HepG2 (cell line): ENCODE measurements around the gene UBR4. TPM values are rescaled to one million over a fixed set of nuclear protein-coding genes. Genes with fewer than 3 reads are reported as not detected.

ENCODE experiments used
- ATF2 ChIP-seq: sonication (generic); formaldehyde crosslinking; IDR thresholded peaks from 2 replicates; pipeline ENCODE4 v1.4.0; 2020; ENCODE audit warnings: missing genetic modification reagents
- ELF1 ChIP-seq: sonication (generic); formaldehyde crosslinking; IDR thresholded peaks from 2 replicates; pipeline ENCODE4 v1.4.0; 2020; ENCODE audit warnings: missing genetic modification reagents
- MED8 ChIP-seq: sonication (generic); formaldehyde crosslinking; IDR thresholded peaks from 2 replicates; pipeline ENCODE4 v1.8.1; 2023; ENCODE audit warnings: mild to moderate bottlenecking, missing genetic modification reagents; ENCODE audit not compliant: insufficient replicate concordance
- PAXIP1 ChIP-seq: sonication (generic); formaldehyde crosslinking; conservative IDR thresholded peaks from 2 replicates; pipeline ENCODE4 v1.4.0; 2020; ENCODE audit warnings: mild to moderate bottlenecking, missing genetic modification reagents, moderate library complexity
- SMAD3 ChIP-seq: sonication (generic); formaldehyde crosslinking; IDR thresholded peaks from 2 replicates; pipeline ENCODE4 v1.4.0; 2020; ENCODE audit warnings: missing genetic modification reagents
- TAF1 ChIP-seq: sonication (generic); formaldehyde crosslinking; IDR thresholded peaks from 2 replicates; pipeline ENCODE4 v1.4.0; 2020; ENCODE audit warnings: missing genetic modification reagents
- THAP11 ChIP-seq: IDR thresholded peaks from 2 replicates; pipeline ENCODE4 v1.6.1; 2016; ENCODE audit warnings: missing biosample characterization, missing genetic modification reagents
- ZBTB3 ChIP-seq: sonication (generic); formaldehyde crosslinking; IDR thresholded peaks from 2 replicates; pipeline ENCODE4 v1.4.0; 2020; ENCODE audit warnings: low read depth, mild to moderate bottlenecking, moderate library complexity, missing genetic modification reagents, borderline replicate concordance
- ZNF317 ChIP-seq: sonication (generic); formaldehyde crosslinking; IDR thresholded peaks from 2 replicates; pipeline ENCODE4 v1.5.0; 2020; ENCODE audit warnings: mild to moderate bottlenecking, missing genetic modification reagents
- ZNF709 ChIP-seq: sonication (generic); formaldehyde crosslinking; IDR thresholded peaks from 2 replicates; pipeline ENCODE4 v1.5.0; 2020; ENCODE audit warnings: mild to moderate bottlenecking, missing genetic modification reagents
- polyA plus RNA-seq, 8 experiments: library from polyadenylated mRNA; depleted of rRNA in 3 of 8; stranded (reverse) in 7 of 8; unstranded in 1 of 8; fragments of >200 nt; fragmentation: Illumina TruSeq in 4 of 8; extraction: Trizol in 4 of 8; gene quantifications; 2 replicates each; pipeline versions ENCODE4 v1.2.1 to v1.2.3, GENCODE V29; 2011 to 2016; ENCODE audit warnings: low read depth in 4 of 8, missing spikeins in 1 of 8, mixed read lengths in 1 of 8; ENCODE audit not compliant: insufficient read depth in 1 of 8
- total RNA-seq, 5 experiments: library from RNA; depleted of rRNA; stranded (reverse); fragments of >200 nt; fragmentation: Illumina TruSeq; extraction: Trizol; gene quantifications; 2 replicates each; pipeline ENCODE4 v1.2.3, GENCODE V29; 2016; ENCODE audit warnings: low read depth in 1 of 5
- TF ChIP-seq, protein P1 (sequence below): sonication (generic); formaldehyde crosslinking; IDR thresholded peaks from 2 replicates; pipeline ENCODE4 v1.4.0; 2020; ENCODE audit warnings: mild to moderate bottlenecking, missing genetic modification reagents
- TF ChIP-seq, protein P2 (sequence below): sonication (generic); formaldehyde crosslinking; IDR thresholded peaks from 2 replicates; pipeline ENCODE4 v1.4.0; 2020; ENCODE audit warnings: missing genetic modification reagents, borderline replicate concordance
- TF ChIP-seq, protein P3 (sequence below): sonication (generic); formaldehyde crosslinking; IDR thresholded peaks from 2 replicates; pipeline ENCODE4 v1.4.0; 2020; ENCODE audit warnings: missing genetic modification reagents
- TF ChIP-seq, protein P4 (sequence below): IDR thresholded peaks from 2 replicates; pipeline ENCODE4 v1.6.1; 2016; ENCODE audit warnings: missing compliant biosample characterization, missing genetic modification reagents, borderline replicate concordance

UBR4 gene
- total and polyA plus RNA-seq, 2 of the 13 experiments (the other 11 are each of a cell fraction or from before 2014, with no cell fraction given): 59.1 to 106 TPM

DNA sequence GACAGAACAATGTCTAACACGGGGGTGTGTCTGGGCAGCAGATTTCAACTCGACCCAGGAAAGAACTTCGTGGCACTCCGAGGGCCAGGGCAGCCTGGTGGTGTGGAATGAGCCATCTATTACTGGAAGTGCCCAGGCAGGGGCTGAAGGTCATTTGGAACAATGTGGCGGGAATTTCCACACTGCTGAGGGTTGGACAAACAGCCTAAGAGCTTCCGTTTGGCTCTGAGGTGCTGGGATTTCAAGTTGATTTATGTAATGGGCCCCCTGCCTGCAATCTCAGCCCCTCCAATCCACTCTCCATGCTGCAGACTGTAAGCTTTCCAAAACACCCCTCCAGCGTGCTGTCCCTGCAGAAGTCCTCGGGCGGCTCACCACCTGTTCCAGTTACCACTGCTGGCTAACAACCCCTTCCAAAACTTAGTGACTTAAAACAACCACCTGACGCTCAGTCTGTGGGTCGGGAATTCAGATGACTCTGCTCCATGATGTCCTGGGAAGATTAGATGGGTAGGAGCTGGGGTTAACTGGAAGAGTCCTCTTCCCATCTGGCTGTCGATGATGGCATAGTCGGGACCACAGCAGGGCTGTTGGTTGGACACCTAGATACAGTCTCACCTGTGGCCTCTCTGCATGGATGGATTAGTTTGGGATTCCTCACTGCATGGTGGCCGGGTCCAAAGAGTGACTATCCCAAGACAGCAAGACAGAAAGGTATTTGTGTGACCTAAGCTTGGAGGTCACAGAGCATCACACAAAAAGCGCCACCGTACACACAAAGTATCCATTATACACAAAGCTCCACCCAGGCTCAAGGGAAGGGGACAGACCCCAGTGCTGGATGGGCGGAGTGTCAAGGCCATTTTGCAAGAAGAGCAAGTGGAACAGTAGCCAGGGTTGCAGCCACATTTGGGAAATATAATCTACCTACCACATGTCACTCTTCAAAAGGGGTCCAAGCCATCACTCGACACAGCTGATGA, 163.9 kb downstream of the UBR4 start (continued):
- TF ChIP-seq, protein P1, sequence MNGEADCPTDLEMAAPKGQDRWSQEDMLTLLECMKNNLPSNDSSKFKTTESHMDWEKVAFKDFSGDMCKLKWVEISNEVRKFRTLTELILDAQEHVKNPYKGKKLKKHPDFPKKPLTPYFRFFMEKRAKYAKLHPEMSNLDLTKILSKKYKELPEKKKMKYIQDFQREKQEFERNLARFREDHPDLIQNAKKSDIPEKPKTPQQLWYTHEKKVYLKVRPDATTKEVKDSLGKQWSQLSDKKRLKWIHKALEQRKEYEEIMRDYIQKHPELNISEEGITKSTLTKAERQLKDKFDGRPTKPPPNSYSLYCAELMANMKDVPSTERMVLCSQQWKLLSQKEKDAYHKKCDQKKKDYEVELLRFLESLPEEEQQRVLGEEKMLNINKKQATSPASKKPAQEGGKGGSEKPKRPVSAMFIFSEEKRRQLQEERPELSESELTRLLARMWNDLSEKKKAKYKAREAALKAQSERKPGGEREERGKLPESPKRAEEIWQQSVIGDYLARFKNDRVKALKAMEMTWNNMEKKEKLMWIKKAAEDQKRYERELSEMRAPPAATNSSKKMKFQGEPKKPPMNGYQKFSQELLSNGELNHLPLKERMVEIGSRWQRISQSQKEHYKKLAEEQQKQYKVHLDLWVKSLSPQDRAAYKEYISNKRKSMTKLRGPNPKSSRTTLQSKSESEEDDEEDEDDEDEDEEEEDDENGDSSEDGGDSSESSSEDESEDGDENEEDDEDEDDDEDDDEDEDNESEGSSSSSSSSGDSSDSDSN (CRISPR knock-in tag): 0 out of 2 replicates have a peak, but pooled peaks have one; percentile 17
- TF ChIP-seq ATF2 (CRISPR knock-in tag): 0 out of 2 replicates have a peak, but pooled peaks have one; percentile 16
- TF ChIP-seq, protein P2, sequence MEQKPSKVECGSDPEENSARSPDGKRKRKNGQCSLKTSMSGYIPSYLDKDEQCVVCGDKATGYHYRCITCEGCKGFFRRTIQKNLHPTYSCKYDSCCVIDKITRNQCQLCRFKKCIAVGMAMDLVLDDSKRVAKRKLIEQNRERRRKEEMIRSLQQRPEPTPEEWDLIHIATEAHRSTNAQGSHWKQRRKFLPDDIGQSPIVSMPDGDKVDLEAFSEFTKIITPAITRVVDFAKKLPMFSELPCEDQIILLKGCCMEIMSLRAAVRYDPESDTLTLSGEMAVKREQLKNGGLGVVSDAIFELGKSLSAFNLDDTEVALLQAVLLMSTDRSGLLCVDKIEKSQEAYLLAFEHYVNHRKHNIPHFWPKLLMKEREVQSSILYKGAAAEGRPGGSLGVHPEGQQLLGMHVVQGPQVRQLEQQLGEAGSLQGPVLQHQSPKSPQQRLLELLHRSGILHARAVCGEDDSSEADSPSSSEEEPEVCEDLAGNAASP (CRISPR knock-in tag): peak; percentile 84; the same call in 1 of the 2 replicates
- 0 out of 2 replicates have a peak, but pooled peaks have one; percentile 36 for TF ChIP-seq ZNF317 (CRISPR knock-in tag)
- no peak for TF ChIP-seq TAF1 (CRISPR knock-in tag)
- peak; percentile 40; the same call in 1 of the 2 replicates for TF ChIP-seq ELF1 (CRISPR knock-in tag)
- 0 out of 2 replicates have a peak, but pooled peaks have one; percentile 50 for TF ChIP-seq PAXIP1 (CRISPR knock-in tag)
- TF ChIP-seq, protein P3, sequence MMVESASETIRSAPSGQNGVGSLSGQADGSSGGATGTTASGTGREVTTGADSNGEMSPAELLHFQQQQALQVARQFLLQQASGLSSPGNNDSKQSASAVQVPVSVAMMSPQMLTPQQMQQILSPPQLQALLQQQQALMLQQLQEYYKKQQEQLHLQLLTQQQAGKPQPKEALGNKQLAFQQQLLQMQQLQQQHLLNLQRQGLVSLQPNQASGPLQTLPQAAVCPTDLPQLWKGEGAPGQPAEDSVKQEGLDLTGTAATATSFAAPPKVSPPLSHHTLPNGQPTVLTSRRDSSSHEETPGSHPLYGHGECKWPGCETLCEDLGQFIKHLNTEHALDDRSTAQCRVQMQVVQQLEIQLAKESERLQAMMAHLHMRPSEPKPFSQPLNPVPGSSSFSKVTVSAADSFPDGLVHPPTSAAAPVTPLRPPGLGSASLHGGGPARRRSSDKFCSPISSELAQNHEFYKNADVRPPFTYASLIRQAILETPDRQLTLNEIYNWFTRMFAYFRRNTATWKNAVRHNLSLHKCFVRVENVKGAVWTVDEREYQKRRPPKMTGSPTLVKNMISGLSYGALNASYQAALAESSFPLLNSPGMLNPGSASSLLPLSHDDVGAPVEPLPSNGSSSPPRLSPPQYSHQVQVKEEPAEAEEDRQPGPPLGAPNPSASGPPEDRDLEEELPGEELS (CRISPR knock-in tag): peak; percentile 60; the same call in 1 of the 2 replicates
- peak; percentile 12 for TF ChIP-seq MED8
- TF ChIP-seq, protein P4, sequence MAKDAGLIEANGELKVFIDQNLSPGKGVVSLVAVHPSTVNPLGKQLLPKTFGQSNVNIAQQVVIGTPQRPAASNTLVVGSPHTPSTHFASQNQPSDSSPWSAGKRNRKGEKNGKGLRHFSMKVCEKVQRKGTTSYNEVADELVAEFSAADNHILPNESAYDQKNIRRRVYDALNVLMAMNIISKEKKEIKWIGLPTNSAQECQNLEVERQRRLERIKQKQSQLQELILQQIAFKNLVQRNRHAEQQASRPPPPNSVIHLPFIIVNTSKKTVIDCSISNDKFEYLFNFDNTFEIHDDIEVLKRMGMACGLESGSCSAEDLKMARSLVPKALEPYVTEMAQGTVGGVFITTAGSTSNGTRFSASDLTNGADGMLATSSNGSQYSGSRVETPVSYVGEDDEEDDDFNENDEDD (CRISPR knock-in tag): peak; percentile 88; the same call in 1 of the 2 replicates
- peak; percentile 60; the same call in 1 of the 2 replicates for TF ChIP-seq SMAD3 (CRISPR knock-in tag)
- 0 out of 2 replicates have a peak, but pooled peaks have one; percentile 31 for TF ChIP-seq THAP11
- TF ChIP-seq ZNF709 (CRISPR knock-in tag): no peak
- peak; percentile 53; the same call in 1 of the 2 replicates for TF ChIP-seq ZBTB3 (CRISPR knock-in tag)
